Gastrocnemius medialis (tissue), 4 donors: Measurements from ENCODE around the gene CLN6. TPM values are rescaled to one million over a fixed set of nuclear protein-coding genes. Genes with fewer than 3 reads are reported as not detected.

Experiments used
- ATAC-seq, 2 donors: fragments of 150-250 bp; one replicate each; pipeline ENCODE4 v1.9.1; 2016
- DNase-seq, 2 donors: peaks; one replicate each; pipeline ENCODE4 v3.0.0-alpha.2; 2019
- H3K27ac ChIP-seq, 4 donors: fragments of 200-600 bp; sonication (generic); 1 replicate in 1 of 4; 2 replicates in 3 of 4; pipeline ENCODE4 v1.5.1; 2016 to 2018; ENCODE audit warnings: mild to moderate bottlenecking in 2 of 4, moderate library complexity in 1 of 4
- H3K27me3 ChIP-seq, 3 donors: fragments of 200-600 bp; sonication (generic) in 2 of 3; 1 replicate in 1 of 3; 2 replicates in 2 of 3; pipeline versions ENCODE4 v1.5.1 to v1.6.0; 2016 to 2019; ENCODE audit warnings: mild to moderate bottlenecking in 1 of 3, moderate library complexity in 1 of 3
- H3K36me3 ChIP-seq, 2 donors: fragments of 200-600 bp; sonication (generic) in 1 of 2; one replicate each; pipeline ENCODE4 v1.5.1; 2017 to 2018
- H3K4me1 ChIP-seq, 2 donors: fragments of 200-600 bp; sonication (generic) in 1 of 2; one replicate each; pipeline ENCODE4 v1.5.1; 2016 to 2017; ENCODE audit warnings: mild to moderate bottlenecking in 2 of 2
- H3K4me3 ChIP-seq, 4 donors: fragments of 200-600 bp; sonication (generic) in 3 of 4; 1 replicate in 1 of 4; 2 replicates in 3 of 4; pipeline ENCODE4 v1.5.1; 2016 to 2019; ENCODE audit warnings: mild to moderate bottlenecking in 2 of 4
- H3K9me3 ChIP-seq, 3 donors: fragments of 200-600 bp; sonication (generic) in 2 of 3; 1 replicate in 1 of 3; 2 replicates in 2 of 3; pipeline ENCODE4 v1.5.1; 2016 to 2019
- POLR2A ChIP-seq, 2 donors: fragments of 450-650 bp; IDR thresholded peaks; one replicate each; pipeline ENCODE4 v1.6.1; 2017; ENCODE audit warnings: antibody characterized with exemption in 2 of 2, mild to moderate bottlenecking in 2 of 2, moderate library complexity in 2 of 2
- in situ Hi-C, 4 donors: fragments of 200-750 bp; cut with MboI; loops; one replicate each; pipeline versions ENCODE4 v1.15.0 to v1.8.0; 2017; ENCODE audit warnings: low sequenced_read_pairs in 4 of 4
- intact Hi-C: fragments of 100-400 bp; cut with DNase I; formaldehyde crosslinking; loops from one replicate; pipeline ENCODE4 v1.15.1; 2023; ENCODE audit warnings: low total_unique reads
- total RNA-seq, 4 donors: library from RNA; depleted of rRNA; stranded (reverse); fragments of >200 nt; gene quantifications; one replicate each; pipeline versions ENCODE4 v1.1.0 to v1.2.3, GENCODE V29; 2016
- TF ChIP-seq, protein P1 (sequence below), 5 experiments: fragments of 450-650 bp in 3 of 5; fragments of 200-600 bp in 2 of 5; sonication (generic) in 2 of 5; IDR thresholded peaks in 4 of 5; conservative IDR thresholded peaks in 1 of 5; 1 replicate in 4 of 5; 2 replicates in 1 of 5; pipeline ENCODE4 v1.5.1; 2016 to 2019; ENCODE audit warnings: antibody characterized with exemption in 5 of 5, mild to moderate bottlenecking in 3 of 5, moderate library complexity in 3 of 5

The CLN6 gene
- total RNA-seq, 4 donors from 2014 or later, result 17.1 to 18.9 (median 18.5) TPM

- Histone ChIP-seq H3K9me3 (no peaks in the 10 kb centered on the region), H3K27me3 (no peaks in the 10 kb centered on the region), H3K4me3 (no peak overlapping the region), H3K4me1 (peaks cover 58 to 62% of the 10 kb centered on the region in 2 donors), H3K36me3 (no peaks in the 10 kb centered on the region), H3K27ac (peak overlapping the region; percentile 97 to 100 (median 99))
- intact Hi-C loops (loop anchor here (1.0 to 10.0 kb wide), 5 partner anchors 15 to 1198 kb away; partner anchors contain the start of gene RPLP1), in situ Hi-C loops (no loop called here)
- ATAC-seq (peak; percentile 13 to 21), DNase-seq (peak in 1 of 2 donors; percentile 56)
- TF ChIP-seq, protein P1, sequence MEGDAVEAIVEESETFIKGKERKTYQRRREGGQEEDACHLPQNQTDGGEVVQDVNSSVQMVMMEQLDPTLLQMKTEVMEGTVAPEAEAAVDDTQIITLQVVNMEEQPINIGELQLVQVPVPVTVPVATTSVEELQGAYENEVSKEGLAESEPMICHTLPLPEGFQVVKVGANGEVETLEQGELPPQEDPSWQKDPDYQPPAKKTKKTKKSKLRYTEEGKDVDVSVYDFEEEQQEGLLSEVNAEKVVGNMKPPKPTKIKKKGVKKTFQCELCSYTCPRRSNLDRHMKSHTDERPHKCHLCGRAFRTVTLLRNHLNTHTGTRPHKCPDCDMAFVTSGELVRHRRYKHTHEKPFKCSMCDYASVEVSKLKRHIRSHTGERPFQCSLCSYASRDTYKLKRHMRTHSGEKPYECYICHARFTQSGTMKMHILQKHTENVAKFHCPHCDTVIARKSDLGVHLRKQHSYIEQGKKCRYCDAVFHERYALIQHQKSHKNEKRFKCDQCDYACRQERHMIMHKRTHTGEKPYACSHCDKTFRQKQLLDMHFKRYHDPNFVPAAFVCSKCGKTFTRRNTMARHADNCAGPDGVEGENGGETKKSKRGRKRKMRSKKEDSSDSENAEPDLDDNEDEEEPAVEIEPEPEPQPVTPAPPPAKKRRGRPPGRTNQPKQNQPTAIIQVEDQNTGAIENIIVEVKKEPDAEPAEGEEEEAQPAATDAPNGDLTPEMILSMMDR (IDR thresholded peaks at IDR 0.05 in 4 of 5, conservative IDR thresholded peaks at IDR 0.05 in 1 of 5), result no peak
- peak in 1 of 2 donors; percentile 48 for TF ChIP-seq POLR2A (IDR thresholded peaks at IDR 0.05)
Measured at GRCh38 chr15:68272721-68273271, 43.3 kb upstream of the CLN6 start.

DNA sequence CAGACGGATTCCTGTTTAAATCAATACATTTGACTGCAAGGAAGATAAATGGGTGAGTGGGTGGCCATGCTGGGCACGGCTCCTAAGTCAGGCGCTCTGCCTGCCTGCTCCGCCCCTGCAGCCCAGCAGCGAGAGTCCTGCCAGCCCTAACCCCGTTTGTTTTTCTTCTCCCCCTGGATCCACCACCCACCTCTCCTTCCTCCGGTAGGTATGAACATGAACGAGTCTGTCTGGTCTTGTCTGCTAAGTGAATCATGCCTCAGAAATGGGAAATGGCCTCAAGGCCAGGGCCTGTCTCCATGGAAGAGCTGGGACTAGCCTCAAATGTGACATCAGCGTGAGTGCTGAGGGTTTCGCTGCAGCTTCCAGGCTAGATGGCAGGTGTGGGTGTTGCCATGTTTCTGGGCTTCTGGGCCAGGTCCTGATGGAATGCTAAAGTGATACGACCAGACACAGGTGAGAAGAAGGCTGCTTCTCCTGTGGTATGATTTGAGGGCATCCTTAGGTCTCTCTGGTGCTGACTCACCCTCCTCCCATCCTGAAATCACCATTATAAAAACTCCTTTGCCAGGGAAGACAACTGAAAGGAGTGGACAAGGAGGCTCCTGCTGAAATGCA is 42.4 kb upstream of the CLN6 start:
- peak; percentile 30 to 56 for ATAC-seq
- TF ChIP-seq POLR2A (IDR thresholded peaks at IDR 0.05), result peak; percentile 18 to 64
- TF ChIP-seq, protein P1 (IDR thresholded peaks at IDR 0.05 in 4 of 5, conservative IDR thresholded peaks at IDR 0.05 in 1 of 5), result no peak
- H3K4me1 ChIP-seq, result peaks cover 58 to 62% of the 10 kb centered on the region in 2 donors
- no peaks in the 10 kb centered on the region for H3K9me3 ChIP-seq
- no peaks in the 10 kb centered on the region for H3K27me3 ChIP-seq
- in situ Hi-C loops (no loop called here), intact Hi-C loops (loop anchor here (1.0 to 10.0 kb wide), 6 partner anchors 12 to 1197 kb away; partner anchors contain the start of gene RPLP1)
- H3K27ac ChIP-seq, result peak overlapping the region; percentile 97 to 100 (median 99)
- H3K4me3 ChIP-seq, result peak overlapping the region in 1 of 4 donors; percentile 7
- H3K36me3 ChIP-seq, result no peaks in the 10 kb centered on the region
- peak in 1 of 2 donors; percentile 71 for DNase-seq

- Histone ChIP-seq H3K4me3 (no peak overlapping the region), H3K4me1 (peaks cover 25 to 28% of the 10 kb centered on the region in 2 donors), H3K27ac (no peak overlapping the region), H3K9me3 (no peaks in the 10 kb centered on the region), H3K36me3 (no peaks in the 10 kb centered on the region), H3K27me3 (no peaks in the 10 kb centered on the region)
- no peak for TF ChIP-seq POLR2A (IDR thresholded peaks at IDR 0.05)
- TF ChIP-seq, protein P1 (IDR thresholded peaks at IDR 0.05 in 4 of 5, conservative IDR thresholded peaks at IDR 0.05 in 1 of 5), result no peak
- in situ Hi-C loops, result no loop called here
- intact Hi-C loops, result no loop called here
- ATAC-seq (no peak), DNase-seq (no peak)
Measured at GRCh38 chr15:68268405-68268804, 38.9 kb upstream of the CLN6 start.

DNA sequence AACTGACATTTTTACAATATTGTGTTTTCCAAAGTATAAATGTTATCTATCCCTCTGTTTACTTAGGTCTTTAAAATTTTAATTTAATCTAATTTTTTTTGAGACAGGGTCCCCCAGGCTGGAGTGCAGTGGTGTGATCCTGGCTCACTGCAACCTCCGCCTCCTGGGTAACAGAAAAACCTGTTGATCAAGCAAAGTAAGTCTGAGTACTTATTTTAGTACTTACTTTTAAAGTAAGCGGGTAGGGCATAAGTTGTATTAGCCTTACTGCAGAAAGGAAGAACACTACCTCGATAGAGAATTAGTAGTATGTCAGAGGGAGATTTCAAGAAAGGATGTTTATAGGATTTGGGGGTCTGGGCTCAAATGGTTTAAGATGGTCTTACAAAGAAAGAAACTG is 36.1 kb upstream of the CLN6 start:
- no peak overlapping the region for H3K27ac ChIP-seq
- no peaks in the 10 kb centered on the region for H3K27me3 ChIP-seq
- no peaks in the 10 kb centered on the region for H3K9me3 ChIP-seq
- H3K36me3 ChIP-seq, result no peaks in the 10 kb centered on the region
- TF ChIP-seq, protein P1 (IDR thresholded peaks at IDR 0.05 in 4 of 5, conservative IDR thresholded peaks at IDR 0.05 in 1 of 5), result no peak
- TF ChIP-seq POLR2A (IDR thresholded peaks at IDR 0.05), result no peak
- in situ Hi-C loops (no loop called here), intact Hi-C loops (no loop called here)
- H3K4me3 ChIP-seq, result no peak overlapping the region
- no peak for DNase-seq
- no peak for ATAC-seq
- H3K4me1 ChIP-seq, result peaks cover 0 to 3% of the 10 kb centered on the region in 2 donors
